22Rv1 (cell line): Measurements from ENCODE around the gene MXD4.

Experiments used
- ZFX ChIP-seq: fragments of 450-650 bp; IDR thresholded peaks from 2 replicates; pipeline ENCODE4 v1.6.1; 2017; ENCODE audit warnings: antibody characterized with exemption, borderline replicate concordance
- TF ChIP-seq, protein P1 (sequence below): fragments of 450-650 bp; IDR thresholded peaks from 2 replicates; pipeline ENCODE4 v1.5.1; 2017; ENCODE audit warnings: mild to moderate bottlenecking

DNA sequence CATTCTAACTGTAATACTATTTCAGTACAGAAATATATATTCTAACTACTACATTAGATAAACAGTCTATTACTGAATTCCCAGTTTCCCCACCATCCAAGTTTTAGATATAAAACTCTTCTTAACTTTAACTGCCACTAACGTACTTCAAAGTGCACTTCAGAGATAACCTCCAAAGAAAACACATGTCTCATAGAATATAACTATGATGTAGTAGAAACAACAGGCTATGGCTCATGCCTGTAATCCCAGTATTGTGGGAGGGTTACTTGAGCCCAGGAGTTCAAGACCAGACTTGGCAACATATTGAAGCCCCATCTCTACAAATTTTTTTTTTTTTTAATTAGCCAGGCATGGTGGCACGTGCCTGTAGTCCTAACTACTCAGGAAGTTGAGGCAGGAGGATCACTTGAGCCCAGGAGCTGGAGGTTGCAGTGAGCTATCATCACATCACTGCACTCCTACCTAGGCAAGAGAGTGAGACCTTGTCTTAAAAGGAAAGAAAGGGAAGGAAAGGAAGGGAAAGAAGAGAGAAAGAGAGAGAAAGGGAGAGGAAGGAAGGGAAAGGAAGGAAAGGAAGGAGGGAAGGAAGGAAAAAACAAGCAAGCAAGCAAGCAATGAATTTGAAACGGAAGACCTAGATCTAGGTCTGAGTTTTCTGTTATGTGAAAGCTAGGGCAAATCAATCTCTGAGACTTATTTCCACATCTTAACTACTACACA lies 24.8 kb downstream of the MXD4 start:
- TF ChIP-seq, protein P1, sequence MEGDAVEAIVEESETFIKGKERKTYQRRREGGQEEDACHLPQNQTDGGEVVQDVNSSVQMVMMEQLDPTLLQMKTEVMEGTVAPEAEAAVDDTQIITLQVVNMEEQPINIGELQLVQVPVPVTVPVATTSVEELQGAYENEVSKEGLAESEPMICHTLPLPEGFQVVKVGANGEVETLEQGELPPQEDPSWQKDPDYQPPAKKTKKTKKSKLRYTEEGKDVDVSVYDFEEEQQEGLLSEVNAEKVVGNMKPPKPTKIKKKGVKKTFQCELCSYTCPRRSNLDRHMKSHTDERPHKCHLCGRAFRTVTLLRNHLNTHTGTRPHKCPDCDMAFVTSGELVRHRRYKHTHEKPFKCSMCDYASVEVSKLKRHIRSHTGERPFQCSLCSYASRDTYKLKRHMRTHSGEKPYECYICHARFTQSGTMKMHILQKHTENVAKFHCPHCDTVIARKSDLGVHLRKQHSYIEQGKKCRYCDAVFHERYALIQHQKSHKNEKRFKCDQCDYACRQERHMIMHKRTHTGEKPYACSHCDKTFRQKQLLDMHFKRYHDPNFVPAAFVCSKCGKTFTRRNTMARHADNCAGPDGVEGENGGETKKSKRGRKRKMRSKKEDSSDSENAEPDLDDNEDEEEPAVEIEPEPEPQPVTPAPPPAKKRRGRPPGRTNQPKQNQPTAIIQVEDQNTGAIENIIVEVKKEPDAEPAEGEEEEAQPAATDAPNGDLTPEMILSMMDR: no peak
- TF ChIP-seq ZFX: no peak
